ENCODE results near the gene ZFHX3.
A peak's percentile ranks its signal among the peaks of the same experiment; 100 is the strongest.

Gene ZFHX3

GRCh38 chr16:72926177-72927070 is 121.5 kb downstream of the ZFHX3 start:
- no peak overlapping the region for H3K4me3 ChIP-seq (ENCODE audit: low read depth, low read length)
- no peak for DNase-seq (ENCODE audit: low read depth)

GRCh38 chr16:72925631-72925979 is 122.3 kb downstream of the ZFHX3 start:
- no peak for DNase-seq (ENCODE audit: low read depth)
- H3K4me3 ChIP-seq (ENCODE audit: low read depth, low read length), result no peak overlapping the region

GRCh38 chr16:72924927-72925630 is 122.8 kb downstream of the ZFHX3 start:
- no peak for DNase-seq (ENCODE audit: low read depth)
- no peak overlapping the region for H3K4me3 ChIP-seq (ENCODE audit: low read depth, low read length)

- no peak for DNase-seq (ENCODE audit: low read depth)
These were observed 123.4 kb downstream of the ZFHX3 start for GRCh38 chr16:72924537-72924926.

GRCh38 chr16:72923757-72924156 is 124.2 kb downstream of the ZFHX3 start:
- DNase-seq (ENCODE audit: low read depth), result no peak
- H3K4me3 ChIP-seq (ENCODE audit: low read depth, low read length), result no peak overlapping the region

More at GRCh38 chr16:72924537-72924926, 123.4 kb downstream of the ZFHX3 start:
- no peak overlapping the region for H3K4me3 ChIP-seq (ENCODE audit: low read depth, low read length)

GRCh38 chr16:72922714-72923113 is 125.2 kb downstream of the ZFHX3 start:
- no peak for DNase-seq (ENCODE audit: low read depth)
- H3K4me3 ChIP-seq (ENCODE audit: low read depth, low read length), result no peak overlapping the region

DNA sequence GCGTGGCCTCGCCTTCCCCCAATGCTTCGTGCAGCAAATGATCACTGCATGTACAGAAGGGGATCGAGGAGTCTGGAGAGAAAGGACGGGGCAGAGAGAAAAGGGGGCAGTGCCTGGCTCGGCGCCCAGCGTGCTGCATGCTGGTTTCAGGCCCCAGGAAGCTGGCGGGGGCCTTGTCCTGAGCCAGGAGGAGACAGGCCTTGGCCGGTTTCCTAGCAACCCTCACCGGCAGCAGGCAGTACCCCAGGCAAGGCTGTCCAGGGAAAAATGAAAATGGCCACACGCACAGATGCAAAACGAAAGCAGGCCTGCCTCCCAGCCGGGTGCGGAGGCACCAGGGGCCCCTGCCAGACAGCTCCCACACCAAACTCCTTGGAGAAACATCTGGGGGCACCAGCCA is 126.3 kb downstream of the ZFHX3 start:
- peak overlapping the region; percentile 9 for H3K4me3 ChIP-seq (ENCODE audit: low read depth, low read length)
- DNase-seq (ENCODE audit: low read depth), result no peak

DNA sequence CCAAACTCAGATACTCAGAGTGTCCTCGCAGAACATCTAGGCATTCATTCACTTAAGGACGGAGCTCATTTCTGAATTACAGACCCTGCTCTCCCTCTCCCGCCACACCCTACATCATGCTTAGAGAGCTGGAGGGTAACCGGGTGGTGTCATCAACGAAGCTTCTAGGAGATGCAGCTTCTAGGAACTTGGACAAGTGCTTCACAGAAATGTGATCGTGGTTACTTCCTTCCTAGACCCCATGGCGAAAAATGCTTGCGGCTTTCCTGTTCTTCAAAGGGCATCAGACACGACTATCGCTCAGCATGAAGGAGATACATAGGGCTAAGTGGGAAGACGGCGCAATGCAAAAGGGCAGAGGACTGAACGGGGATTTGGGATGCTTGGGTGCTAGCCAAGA is 126.8 kb downstream of the ZFHX3 start:
- no peak overlapping the region for H3K4me3 ChIP-seq (ENCODE audit: low read depth, low read length)
- DNase-seq (ENCODE audit: low read depth), result no peak

DNA sequence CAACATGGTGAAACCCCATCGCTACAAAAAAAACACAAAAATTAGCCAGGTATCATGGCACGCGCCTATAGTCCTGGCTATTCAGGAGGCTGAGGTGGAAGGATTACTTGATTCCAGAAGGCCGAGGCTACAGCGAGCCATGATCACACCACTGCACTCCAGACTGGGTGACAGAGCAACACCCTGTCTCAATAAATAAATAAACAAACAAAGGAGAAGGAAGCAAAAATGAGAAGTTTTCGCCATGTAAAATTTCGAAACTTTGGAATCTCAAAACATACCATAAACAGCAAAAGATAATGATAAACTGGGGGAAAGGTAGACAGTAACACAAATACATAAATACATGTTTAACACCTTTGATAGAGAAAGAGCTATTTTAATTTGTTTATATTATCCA is 130.9 kb downstream of the ZFHX3 start:
- no peak overlapping the region for H3K4me3 ChIP-seq (ENCODE audit: low read depth, low read length)
- no peak for DNase-seq (ENCODE audit: low read depth)

DNA sequence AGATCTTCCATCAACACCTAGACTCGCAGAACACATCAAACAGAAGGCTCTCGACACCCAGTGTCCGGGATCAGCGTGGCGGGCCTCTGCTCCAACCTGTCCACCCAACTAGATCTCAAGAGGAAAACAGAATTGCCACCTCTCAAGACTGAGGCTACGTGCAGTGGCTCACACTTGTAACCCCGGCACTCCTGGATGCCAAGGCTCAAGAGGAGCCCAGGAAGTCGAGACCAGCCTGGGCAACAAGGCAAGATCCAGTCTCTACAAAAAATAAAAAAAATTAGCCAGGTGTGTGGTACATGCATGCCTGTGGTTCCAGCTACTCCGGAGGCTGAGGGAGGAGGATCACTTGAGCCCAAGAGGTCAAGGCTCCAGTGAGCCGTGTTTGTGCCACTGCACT is 132.6 kb downstream of the ZFHX3 start:
- no peak overlapping the region for H3K4me3 ChIP-seq (ENCODE audit: low read depth, low read length)
- DNase-seq (ENCODE audit: low read depth), result no peak

DNA sequence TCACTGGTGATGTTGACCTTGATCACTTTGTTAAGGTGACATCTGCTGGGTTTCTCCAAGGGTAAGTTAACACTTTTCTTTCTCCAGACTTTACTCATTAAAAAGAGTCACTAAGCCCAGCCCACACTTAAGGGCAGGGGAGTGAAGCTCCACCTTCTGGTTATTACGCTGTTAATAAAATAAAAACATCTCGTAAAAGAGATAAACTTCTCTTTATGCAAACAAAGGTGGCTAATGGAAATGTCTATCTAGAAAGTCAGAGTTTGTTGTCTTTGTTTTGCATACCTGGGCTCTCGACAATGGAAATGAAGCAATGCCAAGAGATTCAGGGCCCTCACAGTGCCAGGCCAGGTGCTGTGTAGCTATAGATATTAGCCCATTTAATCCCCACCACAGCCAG is 134.4 kb downstream of the ZFHX3 start:
- no peak for DNase-seq (ENCODE audit: low read depth)
- no peak overlapping the region for H3K4me3 ChIP-seq (ENCODE audit: low read depth, low read length)

- H3K4me3 ChIP-seq (ENCODE audit: low read depth, low read length), result no peak overlapping the region
- no peak for DNase-seq (ENCODE audit: low read depth)
These were observed 136.0 kb downstream of the ZFHX3 start for GRCh38 chr16:72911971-72912370.

DNA sequence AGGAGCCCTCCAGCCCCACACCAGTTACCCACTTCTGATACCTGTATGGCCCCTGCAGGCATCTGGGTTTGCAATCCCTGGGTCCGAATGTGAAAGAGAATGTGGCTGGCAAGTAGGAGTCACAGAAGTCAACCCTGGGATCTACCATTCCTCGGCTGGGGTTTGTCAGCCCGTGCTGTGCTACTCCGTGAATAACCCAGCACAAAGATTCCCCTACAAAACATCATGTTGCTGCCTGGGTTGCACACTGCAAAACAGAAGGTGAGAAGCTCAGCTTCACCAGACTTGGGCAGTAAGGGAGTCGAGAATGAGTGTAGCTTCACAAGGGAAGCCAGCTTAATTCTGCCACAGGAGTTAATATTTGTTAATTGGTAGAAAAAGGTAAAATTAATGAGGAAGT is 137.1 kb downstream of the ZFHX3 start:
- no peak overlapping the region for H3K4me3 ChIP-seq (ENCODE audit: low read depth, low read length)
- no peak for DNase-seq (ENCODE audit: low read depth)

DNA sequence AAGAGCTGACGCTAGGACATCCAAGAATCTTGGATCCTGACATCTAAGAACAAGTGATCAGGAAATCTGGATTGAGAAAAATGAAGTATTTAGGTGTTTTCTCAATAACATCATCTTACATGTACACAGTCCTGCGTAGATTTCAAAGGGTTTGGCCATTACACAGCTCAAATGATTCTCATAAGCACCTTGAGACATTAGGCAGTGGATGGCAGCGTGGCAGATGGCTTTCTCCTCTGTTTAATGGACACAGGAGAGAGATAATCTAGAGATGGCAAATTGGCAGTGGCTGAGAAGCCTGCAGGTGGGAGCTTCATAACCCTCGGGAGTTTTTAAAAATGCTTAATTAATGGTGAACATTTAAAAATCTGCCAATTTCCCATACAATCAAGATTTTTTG is 137.5 kb downstream of the ZFHX3 start:
- no peak overlapping the region for H3K4me3 ChIP-seq (ENCODE audit: low read depth, low read length)
- no peak for DNase-seq (ENCODE audit: low read depth)

GRCh38 chr16:72909196-72909595 is 138.7 kb downstream of the ZFHX3 start:
- no peak for DNase-seq (ENCODE audit: low read depth)
- H3K4me3 ChIP-seq (ENCODE audit: low read depth, low read length), result no peak overlapping the region

DNA sequence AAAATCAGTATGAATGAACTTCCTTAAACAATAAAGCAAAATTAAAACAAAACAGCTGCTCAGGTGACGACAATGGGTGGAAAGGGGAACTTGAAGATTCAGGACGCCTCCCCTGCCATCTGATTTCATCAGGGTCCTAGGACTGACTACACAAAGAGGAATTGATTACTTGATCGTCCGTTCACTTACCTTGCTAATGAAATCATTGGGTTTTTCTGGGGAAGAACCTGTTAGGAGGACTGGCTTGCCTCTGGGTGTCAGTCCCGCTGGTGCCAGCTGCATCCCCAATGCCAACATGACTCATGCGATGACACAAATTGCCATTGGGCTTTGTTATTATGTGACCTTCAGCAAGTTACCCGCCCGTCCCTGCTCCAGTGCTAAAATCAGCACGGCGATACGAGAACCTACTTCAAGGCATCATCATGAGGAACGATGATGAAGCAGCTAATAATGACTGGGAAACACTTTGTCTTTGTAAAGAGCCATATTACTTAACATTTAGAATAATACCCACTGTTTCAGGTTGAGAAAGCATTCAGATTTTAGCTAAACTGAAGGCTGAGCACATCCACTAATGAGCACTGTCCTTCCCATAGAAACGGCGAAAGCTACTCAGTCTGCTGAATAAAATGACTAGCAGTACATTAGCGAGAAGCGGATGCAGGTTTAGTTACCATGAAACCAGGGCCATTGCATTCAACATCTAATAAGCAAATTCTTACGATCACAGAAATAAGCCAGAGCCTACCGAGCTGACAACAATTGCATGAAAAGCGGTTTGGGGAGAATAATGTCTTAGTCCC is 139.4 kb downstream of the ZFHX3 start:
- no peak for DNase-seq (ENCODE audit: low read depth)
- H3K4me3 ChIP-seq (ENCODE audit: low read depth, low read length), result no peak overlapping the region

DNA sequence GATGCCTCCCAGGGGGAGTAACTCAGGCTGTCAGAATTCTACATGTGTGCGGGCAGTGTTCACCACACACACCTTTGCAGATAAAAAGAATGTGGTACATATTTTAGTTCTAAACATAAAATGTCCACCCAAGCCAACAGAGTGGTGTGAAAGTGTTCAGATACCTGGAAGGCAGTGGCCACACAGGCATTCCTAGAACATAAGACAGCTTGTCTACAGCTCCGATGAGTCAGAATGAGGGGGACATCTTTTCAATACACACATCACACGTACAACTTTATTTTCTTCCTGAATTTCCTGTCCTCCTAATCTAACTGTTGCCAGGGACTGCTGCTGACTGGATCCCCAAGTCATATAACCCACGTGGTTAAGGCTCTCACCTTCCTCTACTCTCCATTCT is 142.3 kb downstream of the ZFHX3 start:
- DNase-seq (ENCODE audit: low read depth), result peak; percentile 29
- no peak overlapping the region for H3K4me3 ChIP-seq (ENCODE audit: low read depth, low read length)

- H3K4me3 ChIP-seq (ENCODE audit: low read depth, low read length), result no peak overlapping the region
- DNase-seq (ENCODE audit: low read depth), result no peak
These were observed 144.8 kb downstream of the ZFHX3 start for GRCh38 chr16:72903176-72903575.

GRCh38 chr16:72902206-72902605 is 145.7 kb downstream of the ZFHX3 start:
- DNase-seq (ENCODE audit: low read depth), result no peak
- H3K4me3 ChIP-seq (ENCODE audit: low read depth, low read length), result no peak overlapping the region

GRCh38 chr16:72901000-72901627 is 146.8 kb downstream of the ZFHX3 start:
- H3K4me3 ChIP-seq (ENCODE audit: low read depth, low read length), result no peak overlapping the region
- no peak for DNase-seq (ENCODE audit: low read depth)

All from skeletal muscle cell (primary cell).